ENCODE measurements around the gene GPER1.

The GPER1 gene

DNA sequence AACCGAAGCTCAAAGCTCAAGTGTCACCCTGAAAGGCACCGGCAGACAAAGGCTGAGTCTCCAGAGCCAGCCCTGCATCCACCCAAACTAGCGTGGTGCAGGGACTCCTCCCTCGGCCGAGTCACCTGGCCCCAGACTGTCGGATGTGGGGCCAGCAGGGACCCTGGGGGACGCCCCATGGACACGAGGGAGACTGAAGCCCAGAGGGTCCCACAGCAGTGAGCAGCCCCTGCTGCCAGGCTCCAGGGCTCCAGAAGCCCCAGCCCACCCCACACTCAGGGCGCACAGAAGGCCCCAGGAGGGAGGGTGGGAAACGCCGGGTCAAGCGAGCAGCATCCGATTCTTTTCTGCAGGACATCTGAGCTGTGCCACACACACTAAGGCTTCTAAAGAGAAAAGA lies 23.3 kb upstream of the GPER1 start:
- DNase-seq (ENCODE audit: low spot score) = no peak
- in situ Hi-C loops (cut with MboI; ENCODE audit: low sequenced_read_pairs, unreplicated experiment) = no loop called here
- no peak for TF ChIP-seq CTCF (IDR thresholded peaks at IDR 0.05; ENCODE audit: borderline replicate concordance, control extremely low read depth, extremely low read depth, insufficient read depth, missing control alignments)

GRCh38 chr7:1065263-1065584 lies 22.7 kb upstream of the GPER1 start:
- no peak for TF ChIP-seq CTCF (IDR thresholded peaks at IDR 0.05; ENCODE audit: borderline replicate concordance, control extremely low read depth, extremely low read depth, insufficient read depth, missing control alignments)
- in situ Hi-C loops (cut with MboI; ENCODE audit: low sequenced_read_pairs, unreplicated experiment) = no loop called here

DNA sequence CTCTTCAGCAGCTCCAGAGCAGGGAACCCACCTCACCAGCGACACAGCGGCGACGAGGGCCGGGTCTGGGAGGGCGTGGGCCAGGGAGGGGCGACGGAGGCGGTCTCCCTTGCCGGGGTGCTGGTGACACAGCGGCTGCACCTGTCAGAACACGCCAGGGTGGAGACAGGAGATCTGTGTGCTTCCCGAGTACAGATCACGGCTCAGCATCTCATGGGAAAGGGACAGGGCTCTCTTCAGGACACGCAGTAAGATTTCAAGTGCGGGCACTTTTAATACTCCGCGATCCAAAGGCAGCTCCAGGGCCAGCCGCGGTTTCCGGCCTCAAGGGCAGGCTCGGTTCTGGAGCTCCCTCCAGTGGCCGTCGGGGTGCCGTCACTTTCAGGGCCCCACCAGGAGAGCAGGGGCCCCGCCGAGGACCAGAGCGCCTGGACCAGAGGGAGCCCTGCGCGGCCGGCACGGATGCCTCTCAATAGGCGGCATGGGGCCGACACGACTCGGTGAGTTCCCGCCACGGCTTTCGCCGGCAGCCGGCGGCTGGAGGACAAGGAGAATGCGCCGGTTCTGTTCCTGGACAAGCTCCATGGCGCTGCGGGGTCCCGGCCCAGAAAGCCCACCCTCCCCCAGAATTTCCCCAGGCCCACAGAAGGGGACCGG lies 22.2 kb upstream of the GPER1 start:
- TF ChIP-seq CTCF (IDR thresholded peaks at IDR 0.05; ENCODE audit: borderline replicate concordance, control extremely low read depth, extremely low read depth, insufficient read depth, missing control alignments) = peak; percentile 90
- in situ Hi-C loops (cut with MboI; ENCODE audit: low sequenced_read_pairs, unreplicated experiment) = no loop called here
- peak; percentile 95 for DNase-seq (ENCODE audit: low spot score)

More at GRCh38 chr7:1065263-1065584, 22.7 kb upstream of the GPER1 start:
- no peak for DNase-seq (ENCODE audit: low spot score)

DNA sequence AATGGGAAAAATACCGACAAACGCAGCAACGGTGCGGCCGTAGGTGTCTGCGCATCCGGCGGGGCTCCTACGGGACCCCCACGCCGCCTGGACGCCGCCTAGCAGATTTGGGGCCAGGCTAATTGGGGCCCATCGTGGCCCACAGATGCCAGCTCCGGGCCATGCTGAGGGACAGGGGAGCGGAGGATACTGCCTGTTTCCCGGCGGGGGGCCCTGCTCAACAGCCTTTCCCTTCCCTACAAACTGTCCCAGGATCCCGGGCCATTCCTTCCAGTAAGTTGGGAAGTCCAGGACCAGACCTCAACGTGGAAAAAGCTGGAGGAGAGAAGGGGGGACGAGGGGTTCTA lies 21.7 kb upstream of the GPER1 start:
- DNase-seq (ENCODE audit: low spot score) = no peak
- in situ Hi-C loops (cut with MboI; ENCODE audit: low sequenced_read_pairs, unreplicated experiment) = no loop called here
- TF ChIP-seq CTCF (IDR thresholded peaks at IDR 0.05; ENCODE audit: borderline replicate concordance, control extremely low read depth, extremely low read depth, insufficient read depth, missing control alignments) = no peak

DNA sequence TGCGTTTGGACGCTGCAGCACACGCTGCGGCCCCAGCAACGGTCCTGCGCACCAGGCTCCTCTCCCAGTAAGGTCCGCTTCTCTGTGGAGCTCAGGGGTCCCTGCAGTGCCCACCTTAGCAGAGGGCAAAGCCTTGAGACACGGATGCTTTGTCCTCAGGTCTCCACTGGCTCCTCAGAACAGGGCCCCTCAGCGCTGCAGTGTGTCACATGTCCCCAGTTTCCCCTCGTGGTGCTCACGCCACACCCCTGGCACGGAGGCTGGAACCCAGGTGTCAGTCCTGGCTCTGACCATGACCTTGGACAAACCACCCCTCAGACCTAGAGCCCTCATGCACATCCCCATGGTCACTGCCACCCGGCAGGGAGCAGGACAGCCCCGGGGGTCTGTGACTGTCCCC lies 19.9 kb upstream of the GPER1 start:
- in situ Hi-C loops (cut with MboI; ENCODE audit: low sequenced_read_pairs, unreplicated experiment) = no loop called here
- no peak for TF ChIP-seq CTCF (IDR thresholded peaks at IDR 0.05; ENCODE audit: borderline replicate concordance, control extremely low read depth, extremely low read depth, insufficient read depth, missing control alignments)
- no peak for DNase-seq (ENCODE audit: low spot score)

DNA sequence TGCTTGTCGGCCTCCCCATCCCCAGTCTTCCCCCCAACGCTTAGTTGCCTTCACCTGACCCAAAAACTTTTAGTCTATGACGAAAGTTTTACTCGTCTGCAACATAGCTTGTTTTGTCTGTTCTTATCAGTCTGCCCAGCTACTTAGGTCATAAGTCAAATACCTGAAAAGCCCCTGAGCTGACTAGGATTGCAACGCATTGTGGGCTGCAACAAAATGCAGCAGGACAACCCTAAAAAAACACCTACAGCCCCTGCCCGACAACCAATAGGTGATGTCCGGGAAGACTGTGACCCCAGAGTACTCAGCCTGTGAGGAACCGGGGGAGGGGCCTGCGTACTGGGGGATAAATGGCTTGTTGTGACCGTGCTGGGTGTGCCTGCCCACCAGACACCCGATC lies 19.3 kb upstream of the GPER1 start:
- in situ Hi-C loops (cut with MboI; ENCODE audit: low sequenced_read_pairs, unreplicated experiment) = no loop called here
- no peak for DNase-seq (ENCODE audit: low spot score)

More for the DNA sequence above, 19.3 kb upstream of the GPER1 start:
- TF ChIP-seq CTCF (IDR thresholded peaks at IDR 0.05; ENCODE audit: borderline replicate concordance, control extremely low read depth, extremely low read depth, insufficient read depth, missing control alignments) = no peak

Data from GM13976 (cell line).